Breast epithelium (tissue), 4 donors: ENCODE measurements around the gene MIB2. TPM values are rescaled to one million over a fixed set of nuclear protein-coding genes. Genes with fewer than 3 reads are reported as not detected.

Experiments used
- DNase-seq, 2 donors: peaks; one replicate each; pipeline ENCODE4 v3.0.0-alpha.2; 2019; ENCODE audit warnings: low spot score in 2 of 2
- H3K27ac ChIP-seq, 2 donors: fragments of 200-600 bp; sonication (generic) in 1 of 2; one replicate each; pipeline ENCODE4 v1.5.1; 2016 to 2019; ENCODE audit warnings: mild to moderate bottlenecking in 1 of 2
- H3K27me3 ChIP-seq, 2 donors: fragments of 200-600 bp; sonication (generic) in 1 of 2; one replicate each; pipeline versions ENCODE4 v1.5.1 to v1.6.0; 2017 to 2019; ENCODE audit warnings: control low read depth in 1 of 2, mild to moderate bottlenecking in 1 of 2
- H3K36me3 ChIP-seq: fragments of 200-600 bp; one replicate; pipeline ENCODE4 v1.5.1; 2019
- H3K4me1 ChIP-seq, 2 donors: fragments of 200-600 bp; sonication (generic); one replicate each; pipeline ENCODE4 v1.5.1; 2016 to 2019; ENCODE audit warnings: control low read depth in 1 of 2
- H3K4me3 ChIP-seq, 3 donors: fragments of 200-600 bp; sonication (generic); 1 replicate in 2 of 3; 2 replicates in 1 of 3; pipeline ENCODE4 v1.5.1; 2016 to 2019; ENCODE audit warnings: mild to moderate bottlenecking in 3 of 3, moderate library complexity in 2 of 3
- H3K9me3 ChIP-seq, 2 donors: fragments of 200-600 bp; sonication (generic) in 1 of 2; one replicate each; pipeline ENCODE4 v1.5.1; 2016 to 2019; ENCODE audit warnings: control low read depth in 1 of 2
- CTCF ChIP-seq, 3 donors: fragments of 450-650 bp; IDR thresholded peaks; one replicate each; pipeline ENCODE4 v1.5.1; 2016 to 2017; ENCODE audit warnings: antibody characterized with exemption in 3 of 3, mild to moderate bottlenecking in 3 of 3, moderate library complexity in 3 of 3
- POLR2A ChIP-seq: fragments of 450-650 bp; IDR thresholded peaks from one replicate; pipeline ENCODE4 v1.6.1; 2016; ENCODE audit warnings: antibody characterized with exemption, mild to moderate bottlenecking, moderate library complexity
- POLR2AphosphoS5 ChIP-seq, 3 donors: sonication (generic); formaldehyde crosslinking; IDR thresholded peaks; one replicate each; pipeline ENCODE4 v1.6.1; 2017; ENCODE audit warnings: antibody characterized with exemption in 3 of 3
- intact Hi-C: fragments of 100-400 bp; cut with DNase I; formaldehyde crosslinking; loops from one replicate; pipeline ENCODE4 v1.15.1; 2023; ENCODE audit warnings: low total_unique reads
- total RNA-seq, 3 donors: library from RNA; depleted of rRNA; stranded (reverse); fragments of >200 nt; gene quantifications; one replicate each; pipeline ENCODE4 v1.1.0, GENCODE V29; 2016

Gene MIB2
- total RNA-seq, 3 donors from 2014 or later: 32.0 to 69.5 (median 48.9) TPM

GRCh38 chr1:1619917-1620361 is 4.6 kb downstream of the MIB2 start:
- intact Hi-C loops: no loop called here
- TF ChIP-seq CTCF (IDR thresholded peaks at IDR 0.05): no peak
- TF ChIP-seq POLR2AphosphoS5 (IDR thresholded peaks at IDR 0.05): no peak
- no peak for TF ChIP-seq POLR2A
- no peaks in the 10 kb centered on the region for H3K9me3 ChIP-seq
- no peaks in the 10 kb centered on the region for H3K27me3 ChIP-seq
- no peaks in the 10 kb centered on the region for H3K36me3 ChIP-seq
- H3K4me3 ChIP-seq: no peak overlapping the region
- DNase-seq: no peak
- no peak overlapping the region for H3K27ac ChIP-seq
- peaks cover 7 to 12% of the 10 kb centered on the region in 2 donors for H3K4me1 ChIP-seq

- no peak overlapping the region for H3K4me3 ChIP-seq
- no peaks in the 10 kb centered on the region for H3K27me3 ChIP-seq
- H3K27ac ChIP-seq: no peak overlapping the region
- no peak for TF ChIP-seq POLR2A
- no peak for TF ChIP-seq CTCF (IDR thresholded peaks at IDR 0.05)
- TF ChIP-seq POLR2AphosphoS5 (IDR thresholded peaks at IDR 0.05): no peak
- peaks cover 7 to 12% of the 10 kb centered on the region in 2 donors for H3K4me1 ChIP-seq
- no peaks in the 10 kb centered on the region for H3K36me3 ChIP-seq
- intact Hi-C loops: no loop called here
- no peak for DNase-seq
- H3K9me3 ChIP-seq: no peaks in the 10 kb centered on the region
Measured at GRCh38 chr1:1620433-1621139, 5.3 kb downstream of the MIB2 start.

- H3K36me3 ChIP-seq: no peaks in the 10 kb centered on the region
- no peaks in the 10 kb centered on the region for H3K9me3 ChIP-seq
- no peak for DNase-seq
- no peak overlapping the region for H3K4me3 ChIP-seq
- intact Hi-C loops: no loop called here
- TF ChIP-seq POLR2A: no peak
- no peak for TF ChIP-seq CTCF (IDR thresholded peaks at IDR 0.05)
- no peak for TF ChIP-seq POLR2AphosphoS5 (IDR thresholded peaks at IDR 0.05)
- H3K27me3 ChIP-seq: no peaks in the 10 kb centered on the region
- H3K4me1 ChIP-seq: peaks cover 7 to 11% of the 10 kb centered on the region in 2 donors
- no peak overlapping the region for H3K27ac ChIP-seq
Measured at GRCh38 chr1:1621173-1622009, 6.1 kb downstream of the MIB2 start.

GRCh38 chr1:1622010-1622787 is 6.9 kb downstream of the MIB2 start:
- no peak for DNase-seq
- Histone ChIP-seq H3K27me3 (no peaks in the 10 kb centered on the region), H3K36me3 (no peaks in the 10 kb centered on the region), H3K9me3 (no peaks in the 10 kb centered on the region), H3K4me1 (peaks cover 0 to 3% of the 10 kb centered on the region in 2 donors), H3K27ac (no peak overlapping the region), H3K4me3 (no peak overlapping the region)
- intact Hi-C loops: no loop called here
- TF ChIP-seq POLR2AphosphoS5 (IDR thresholded peaks at IDR 0.05): no peak
- no peak for TF ChIP-seq POLR2A

GRCh38 chr1:1622788-1623094 is 7.4 kb downstream of the MIB2 start:
- no peaks in the 10 kb centered on the region for H3K4me1 ChIP-seq
- H3K4me3 ChIP-seq: no peak overlapping the region
- H3K36me3 ChIP-seq: no peaks in the 10 kb centered on the region
- TF ChIP-seq POLR2A (no peak), POLR2AphosphoS5 (IDR thresholded peaks at IDR 0.05) (no peak), CTCF (IDR thresholded peaks at IDR 0.05) (no peak)
- no peak overlapping the region for H3K27ac ChIP-seq
- no peaks in the 10 kb centered on the region for H3K9me3 ChIP-seq
- H3K27me3 ChIP-seq: no peaks in the 10 kb centered on the region
- no peak for DNase-seq
- intact Hi-C loops: no loop called here
